NCI-H1105 (cell line): Measurements from ENCODE around the gene JPH4.
"Not testable (repeated sequence)": the region's sequence is repeated elsewhere in the genome, so short reads cannot be mapped to it uniquely, and the experiment has no call there.

Experiments used
- DNase-seq: peaks from one replicate; lab custom pipeline; 2025; lab: John Stamatoyannopoulos, UW

The JPH4 gene

DNA sequence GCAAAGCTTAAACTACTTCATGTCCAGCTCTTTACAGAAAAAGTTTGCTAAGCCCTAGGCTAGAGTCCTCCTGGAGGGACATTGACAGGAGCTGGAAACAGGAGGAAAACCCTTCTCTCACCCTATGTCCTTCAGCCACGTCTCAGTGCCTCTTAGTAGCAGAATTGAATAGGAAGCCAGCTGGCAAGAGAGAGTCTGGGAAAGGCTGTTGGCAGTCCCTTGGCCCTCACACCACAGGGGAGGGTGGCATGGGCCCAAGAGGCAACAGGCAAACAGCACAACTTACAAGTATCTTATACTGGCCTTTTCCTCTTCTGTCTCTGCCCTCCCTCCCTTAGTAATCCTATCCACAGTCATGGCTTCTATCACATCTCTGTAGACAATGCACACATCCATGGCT, 29.9 kb upstream of the JPH4 start:
- no peak for DNase-seq

DNA sequence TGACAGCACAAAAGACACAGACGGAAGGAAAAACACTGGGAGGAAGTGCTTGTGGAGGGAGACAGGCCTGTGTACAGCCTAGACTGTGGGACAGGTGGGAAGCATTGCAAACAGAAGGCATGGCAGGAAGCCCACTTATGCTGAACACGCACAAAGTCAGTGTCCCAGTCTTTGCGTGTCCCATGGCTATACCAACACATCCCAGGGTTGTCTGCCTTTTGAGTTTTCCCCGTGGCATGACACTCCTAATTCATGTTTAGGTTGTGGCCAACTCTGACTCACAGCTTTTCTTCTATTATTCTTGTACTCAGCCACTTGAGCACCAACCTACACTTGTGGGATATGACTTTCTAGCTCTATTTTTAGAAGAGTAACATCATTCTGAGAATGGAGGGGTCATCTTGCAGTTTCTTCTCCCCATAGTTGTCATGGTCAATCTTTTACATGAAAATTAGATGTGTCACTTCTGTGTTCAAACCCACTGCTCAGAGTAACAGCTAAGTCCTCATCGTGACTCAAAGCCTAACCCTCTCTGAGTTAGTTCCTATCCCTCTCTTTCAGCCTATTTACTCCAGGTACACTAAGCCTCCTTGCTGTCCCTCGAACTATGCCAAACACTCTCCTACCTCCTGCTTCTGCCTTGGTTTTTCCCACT, 27.5 kb upstream of the JPH4 start:
- DNase-seq = no peak

- DNase-seq = no peak
These were observed 26.1 kb upstream of the JPH4 start for GRCh38 chr14:23604675-23605170.

GRCh38 chr14:23604148-23604547, 25.6 kb upstream of the JPH4 start:
- DNase-seq = no peak

DNA sequence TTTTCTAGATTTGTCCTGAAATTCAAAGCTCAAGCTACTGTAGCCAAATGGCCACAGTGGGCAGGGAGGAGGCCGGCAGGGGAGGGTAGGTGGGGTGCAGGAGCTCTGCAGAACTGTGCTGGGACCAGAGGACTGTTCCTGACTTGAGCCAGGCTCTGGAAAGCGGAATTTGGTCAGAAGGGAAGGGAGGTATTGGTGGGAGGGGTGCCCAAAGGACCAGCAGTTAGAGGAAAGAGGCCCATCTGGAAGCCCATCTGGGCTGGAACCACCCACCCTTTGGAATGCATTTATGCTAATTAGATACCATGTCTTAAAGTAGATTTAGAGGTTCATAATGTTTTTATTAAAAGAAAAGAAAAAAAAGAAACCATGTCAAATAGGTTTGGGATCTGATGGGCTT, 24.5 kb upstream of the JPH4 start:
- no peak for DNase-seq

DNA sequence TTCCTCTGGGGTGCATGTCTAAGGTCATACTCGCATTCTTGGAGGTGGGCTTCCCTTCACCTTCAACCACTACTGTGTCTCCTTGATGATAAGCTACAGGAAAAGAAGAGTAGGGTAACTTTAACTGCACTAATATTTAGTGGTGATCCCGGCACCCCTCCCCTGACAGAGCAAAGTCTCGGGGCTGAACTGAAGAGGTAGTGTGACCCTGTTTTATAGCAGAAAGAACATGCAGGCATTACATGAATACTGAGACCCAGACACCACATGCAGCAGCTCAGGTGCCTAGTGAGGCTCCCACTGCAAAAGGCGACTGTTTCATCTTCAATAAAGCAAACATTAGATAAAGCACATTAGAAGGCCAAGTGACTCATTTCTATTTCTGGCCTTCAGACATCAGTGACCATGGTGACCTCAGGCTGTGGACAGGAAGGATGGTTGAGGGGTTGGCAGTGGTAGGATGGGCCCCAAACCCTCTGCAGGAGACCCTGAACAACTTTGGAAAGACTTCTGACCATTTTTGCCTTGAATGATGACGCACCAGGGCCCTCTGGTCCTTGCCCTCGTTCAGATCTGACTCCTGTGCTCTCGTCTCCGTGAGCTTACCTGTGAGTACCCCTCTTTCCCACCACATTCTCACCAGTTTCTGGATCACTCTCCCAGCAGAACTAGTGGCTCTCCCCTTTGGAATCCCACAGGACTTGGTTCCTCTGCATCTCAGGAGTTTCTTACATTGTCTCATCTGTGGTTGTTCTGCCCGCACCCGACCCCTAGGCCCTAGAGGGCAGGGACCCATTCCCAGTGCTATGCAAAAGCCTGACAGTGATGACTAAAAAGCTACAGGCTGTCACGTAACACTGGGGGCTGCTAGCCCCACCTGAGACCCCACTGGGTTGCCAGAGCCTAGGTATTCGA, 23.8 kb upstream of the JPH4 start:
- DNase-seq = no peak

DNA sequence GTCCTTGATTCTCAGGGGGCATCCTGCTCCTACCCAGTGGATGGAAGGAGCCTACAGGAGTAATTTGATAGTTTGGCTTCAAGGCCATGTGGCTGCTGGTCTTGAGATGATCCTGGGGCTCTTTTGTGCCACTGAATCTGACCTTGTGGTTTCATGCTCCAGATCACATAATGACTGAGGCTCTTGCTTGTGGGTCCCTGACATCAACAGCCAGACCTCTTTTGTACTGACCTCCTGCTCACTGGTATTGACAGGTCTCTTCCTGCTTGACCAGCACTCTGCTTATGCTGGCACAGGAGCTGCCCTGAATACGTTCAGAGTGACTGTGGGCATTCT, 23.2 kb upstream of the JPH4 start:
- DNase-seq = no peak

GRCh38 chr14:23601424-23601823, 22.8 kb upstream of the JPH4 start:
- no peak for DNase-seq

- DNase-seq = no peak
These were observed 22.2 kb upstream of the JPH4 start for GRCh38 chr14:23600806-23601205.

DNA sequence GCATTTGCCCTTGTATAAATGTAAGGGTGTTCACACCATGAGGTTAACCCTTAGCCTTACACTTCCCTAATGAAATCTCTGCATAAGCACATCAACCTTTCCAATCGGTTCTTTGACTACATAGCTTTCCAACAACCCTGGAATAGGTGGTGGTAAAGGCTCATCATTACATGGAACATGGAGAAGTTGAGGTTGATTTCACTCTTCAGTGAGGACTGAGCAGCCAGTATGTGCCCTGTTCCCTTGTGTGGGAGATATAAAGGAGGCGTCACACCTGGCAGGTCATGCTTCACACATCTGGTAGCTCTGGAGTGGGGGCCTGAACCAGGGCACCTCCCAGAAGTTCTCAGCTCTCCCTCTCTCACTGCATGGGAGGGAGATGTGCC, 21.7 kb upstream of the JPH4 start:
- no peak for DNase-seq

- not testable (repeated sequence) for DNase-seq
These were observed 15.6 kb upstream of the JPH4 start for GRCh38 chr14:23594191-23594590.

DNA sequence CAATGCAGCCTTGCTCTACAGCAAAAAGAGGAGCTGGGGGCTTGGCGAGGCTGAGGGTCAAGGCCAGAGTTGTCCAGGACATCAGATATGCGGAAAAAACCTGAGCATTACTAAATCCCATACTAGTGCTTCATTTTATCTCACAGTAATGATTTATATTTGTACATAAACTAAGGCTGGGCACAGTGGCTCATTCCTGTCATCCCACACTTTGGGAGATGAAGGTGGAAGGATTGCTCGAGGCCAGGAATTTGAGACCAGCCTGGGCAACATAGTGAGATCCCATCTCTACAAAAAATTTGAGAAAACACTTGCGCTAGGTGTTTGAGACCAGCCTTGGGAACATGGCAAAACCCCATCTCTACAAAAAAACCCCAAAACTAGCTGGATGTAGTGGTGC, 11.6 kb upstream of the JPH4 start:
- no peak for DNase-seq

- no peak for DNase-seq
These were observed 11.0 kb upstream of the JPH4 start for GRCh38 chr14:23589606-23590005.

DNA sequence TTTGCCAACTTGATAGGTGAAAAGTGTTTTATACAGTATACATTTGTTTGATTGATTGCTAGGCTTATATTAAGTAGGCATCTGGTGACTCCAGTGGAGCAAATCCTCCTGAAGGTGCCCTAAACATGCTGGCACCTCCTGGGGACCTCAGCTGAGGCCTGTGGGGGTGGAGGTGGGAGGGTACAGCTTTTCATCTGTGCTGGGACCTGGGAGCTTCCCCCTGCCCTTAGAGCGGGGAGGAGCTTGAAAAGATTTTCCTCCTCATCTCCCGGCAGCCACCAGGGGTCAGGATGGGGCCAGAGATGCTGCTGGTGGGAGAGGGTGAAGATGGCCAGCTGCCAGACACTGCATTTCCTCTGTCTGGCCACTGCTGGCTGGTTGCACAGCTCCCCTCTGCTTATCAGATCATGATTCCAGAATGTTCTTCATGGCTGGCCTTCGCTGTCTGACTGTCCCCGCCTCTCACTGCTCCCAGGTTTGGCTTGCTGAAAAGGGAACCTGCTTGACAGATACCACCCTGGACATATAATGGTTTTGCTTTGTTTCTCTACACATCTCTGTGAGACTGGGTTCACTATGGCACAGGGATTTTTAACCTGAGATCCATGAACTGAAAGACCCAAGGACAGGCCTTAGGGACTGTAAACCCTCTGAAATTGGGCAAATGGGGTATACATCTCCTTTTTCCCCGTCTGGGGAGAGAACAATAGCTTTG, 10.5 kb upstream of the JPH4 start:
- DNase-seq = peak; percentile 77

DNA sequence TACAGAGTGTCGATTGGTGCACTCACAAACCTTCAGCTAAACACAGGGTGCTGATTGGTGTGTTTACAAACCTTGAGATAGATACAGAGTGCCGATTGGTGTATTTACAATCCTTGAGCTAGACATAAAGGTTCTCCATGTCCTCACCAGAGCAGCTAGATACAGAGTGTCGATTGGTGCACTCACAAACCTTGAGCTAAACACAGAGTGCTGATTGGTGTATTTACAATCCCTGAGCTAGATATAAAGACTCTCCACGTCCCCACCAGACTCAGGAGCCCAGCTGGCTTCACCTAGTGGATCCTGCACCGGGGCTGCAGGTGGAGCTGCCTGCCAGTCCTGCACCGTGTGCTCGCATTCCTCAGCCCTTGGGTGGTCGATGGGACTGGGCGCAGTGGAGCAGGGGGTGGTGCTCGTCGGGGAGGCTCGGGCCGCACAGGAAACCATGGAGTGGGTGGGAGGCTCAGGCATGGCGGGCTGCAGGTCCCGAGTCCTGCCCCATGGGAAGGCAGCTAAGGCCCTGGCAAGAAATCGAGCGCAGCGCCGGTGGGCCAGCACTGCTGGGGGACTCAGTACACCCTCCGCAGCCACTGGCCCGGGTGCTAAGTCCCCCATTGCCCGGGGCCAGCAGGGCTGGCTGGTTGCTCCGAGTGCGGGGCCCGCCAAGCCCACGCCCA, 6.1 kb upstream of the JPH4 start:
- DNase-seq = not testable (repeated sequence)

DNA sequence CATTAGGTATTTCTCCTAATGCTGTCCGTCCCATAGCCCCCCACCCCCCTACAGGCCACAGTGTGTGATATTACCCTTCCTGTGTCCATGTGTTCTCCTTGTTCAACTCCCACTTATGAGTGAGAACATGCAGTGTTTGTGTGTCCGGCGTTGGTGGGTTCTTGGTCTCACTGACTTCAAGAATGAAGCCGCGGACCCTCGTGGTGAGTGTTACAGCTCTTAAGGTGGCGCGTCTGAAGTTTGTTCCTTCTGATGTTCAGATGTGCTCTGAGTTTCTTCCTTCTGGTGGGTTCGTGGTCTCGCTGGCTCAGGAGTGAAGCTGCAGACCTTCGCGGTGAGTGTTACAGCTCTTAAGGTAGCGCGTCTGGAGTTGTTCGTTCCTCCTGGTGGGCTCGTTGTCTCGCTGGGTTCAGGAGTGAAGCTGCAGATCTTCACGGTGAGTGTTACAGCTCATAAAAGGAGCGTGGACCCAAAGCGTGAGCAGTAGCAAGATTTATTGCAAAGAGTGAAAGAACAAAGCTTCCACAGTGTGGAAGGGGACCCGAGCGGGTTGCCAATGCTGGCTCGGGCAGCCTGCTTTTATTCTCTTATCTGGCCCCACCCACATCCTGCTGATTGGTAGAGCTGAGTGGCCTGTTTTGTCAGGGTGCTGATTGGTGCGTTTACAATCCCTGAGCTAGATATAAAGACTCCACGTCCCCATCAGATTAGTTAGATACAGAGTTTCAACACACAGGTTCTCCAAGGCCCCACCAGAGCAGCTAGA, 5.4 kb upstream of the JPH4 start:
- DNase-seq = not testable (repeated sequence)

DNA sequence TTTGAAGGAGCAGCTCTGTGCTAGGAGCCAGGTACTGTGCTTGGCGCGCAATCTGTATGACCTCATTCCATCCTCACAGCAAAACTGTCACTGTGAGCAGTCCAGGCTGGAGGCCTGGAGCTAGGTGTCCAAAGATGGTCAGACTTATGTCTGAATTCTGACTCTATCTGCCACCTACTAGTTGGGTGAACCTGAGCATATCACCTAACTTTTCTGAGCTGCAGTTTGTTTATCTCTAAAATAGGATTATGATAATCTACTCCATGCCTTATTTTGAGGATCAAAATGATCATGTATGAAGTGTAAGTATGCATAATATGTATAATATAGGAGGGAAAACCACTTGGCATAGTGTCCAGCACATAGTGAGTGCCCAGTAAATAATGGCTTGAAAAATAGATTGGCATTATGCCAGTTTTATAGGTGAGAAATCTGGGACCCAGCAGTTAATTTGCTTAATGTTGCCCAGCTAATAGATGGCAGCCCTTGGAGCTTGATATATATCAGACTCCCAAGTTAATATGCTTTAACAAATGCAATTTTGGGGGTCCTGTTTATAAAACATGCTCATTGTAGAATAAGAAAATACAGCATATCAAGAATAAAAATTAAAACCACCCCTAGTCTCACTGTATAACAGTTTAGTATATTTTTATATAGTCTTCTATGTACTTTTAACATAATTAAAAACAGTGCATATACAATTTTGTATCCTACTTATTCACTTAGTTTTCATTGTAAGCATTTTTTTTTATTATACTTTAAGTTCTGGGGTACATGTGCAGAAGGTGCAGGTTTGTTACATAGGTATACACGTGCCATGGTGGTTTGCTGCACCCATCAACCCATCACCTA, 4.5 kb upstream of the JPH4 start:
- no peak for DNase-seq

- DNase-seq = no peak
These were observed 2.3 kb upstream of the JPH4 start for GRCh38 chr14:23580948-23581281.

DNA sequence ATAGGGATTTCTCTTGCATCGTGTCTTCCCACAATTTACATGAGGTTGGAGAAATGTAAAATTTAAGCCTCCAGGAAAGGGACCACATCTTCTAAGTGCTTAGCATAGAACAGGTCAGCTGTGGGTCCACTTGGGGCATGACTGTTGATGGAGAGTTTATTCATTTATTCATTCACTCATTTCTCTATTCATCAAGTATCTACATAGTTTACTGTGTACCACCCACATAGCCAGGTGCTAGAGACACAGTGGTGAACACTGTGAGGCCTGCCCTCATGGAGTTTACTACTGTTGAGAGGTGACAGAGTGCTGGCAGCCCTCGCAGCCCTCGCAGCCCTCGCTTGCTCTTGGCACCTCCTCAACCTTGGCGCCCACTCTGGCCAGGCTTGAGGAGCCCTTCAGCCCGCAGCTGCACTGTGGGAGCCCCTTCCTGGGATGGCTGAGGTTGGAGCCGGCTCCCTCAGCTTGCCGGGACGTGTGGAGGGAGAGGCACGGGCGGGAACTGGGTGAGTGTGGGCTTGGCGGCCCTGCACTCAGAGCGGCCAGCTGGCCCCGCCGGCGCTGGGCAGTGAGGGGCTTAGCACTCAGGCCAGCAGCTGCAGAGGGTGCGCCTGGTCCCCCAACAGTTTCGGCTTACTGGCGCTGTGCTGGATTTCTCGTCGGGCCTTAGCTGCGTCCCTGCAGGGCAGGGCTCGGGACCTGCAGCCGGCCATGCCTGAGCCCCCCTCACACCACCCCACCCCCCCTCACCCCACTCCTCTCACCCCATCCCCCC, 1.7 kb upstream of the JPH4 start:
- DNase-seq = no peak

DNA sequence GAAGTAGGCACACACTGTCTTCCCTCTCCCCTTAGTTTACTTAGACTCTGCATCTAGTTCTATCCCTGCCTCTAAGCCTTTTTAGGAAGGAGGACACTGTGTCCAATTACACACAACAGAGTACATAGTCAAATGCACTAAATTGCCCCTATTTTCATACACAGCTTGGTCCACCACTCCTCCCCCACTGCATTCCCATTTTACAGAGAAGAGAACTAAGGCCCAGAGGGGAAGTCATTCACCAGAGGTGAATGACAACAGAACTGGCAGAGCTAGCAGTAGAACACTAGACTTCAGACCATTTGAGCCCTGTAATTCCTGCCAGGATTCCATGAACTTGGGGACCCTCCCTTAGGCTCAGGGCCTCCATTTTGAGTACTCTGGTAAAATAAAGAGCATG, 1.1 kb upstream of the JPH4 start:
- no peak for DNase-seq
